ENCODE results near the gene THRB. TPM values are rescaled to one million over a fixed set of nuclear protein-coding genes. Genes with fewer than 3 reads are reported as not detected.

Gene THRB
- total RNA-seq, 1 donor from 2014 or later, result 42.4 TPM

DNA sequence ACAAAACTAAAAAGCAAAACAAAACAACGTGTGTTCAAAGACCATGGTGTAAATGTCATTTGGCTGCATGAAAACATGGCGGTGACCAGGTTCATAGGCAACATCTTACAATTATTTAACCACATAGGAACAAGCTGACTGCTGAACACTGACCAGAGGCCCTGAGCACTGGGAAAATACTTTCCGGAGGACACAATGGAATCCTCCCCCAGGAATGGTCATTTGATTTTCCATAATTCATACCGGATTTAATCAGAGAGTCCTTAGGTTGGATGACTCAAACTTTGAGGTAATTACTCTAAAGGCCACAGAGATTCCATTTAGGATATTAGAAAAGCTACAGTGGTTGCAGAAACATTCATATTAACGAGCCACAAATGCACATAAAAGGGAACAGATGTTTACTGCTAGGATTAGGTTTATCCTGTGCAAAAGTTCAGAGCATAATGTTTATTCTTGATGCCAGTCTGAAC is 294.8 kb downstream of the THRB start:
- FAIRE-seq (no peak), DNase-seq (ENCODE audit: low spot score in 2 of 2) (no peak)

DNA sequence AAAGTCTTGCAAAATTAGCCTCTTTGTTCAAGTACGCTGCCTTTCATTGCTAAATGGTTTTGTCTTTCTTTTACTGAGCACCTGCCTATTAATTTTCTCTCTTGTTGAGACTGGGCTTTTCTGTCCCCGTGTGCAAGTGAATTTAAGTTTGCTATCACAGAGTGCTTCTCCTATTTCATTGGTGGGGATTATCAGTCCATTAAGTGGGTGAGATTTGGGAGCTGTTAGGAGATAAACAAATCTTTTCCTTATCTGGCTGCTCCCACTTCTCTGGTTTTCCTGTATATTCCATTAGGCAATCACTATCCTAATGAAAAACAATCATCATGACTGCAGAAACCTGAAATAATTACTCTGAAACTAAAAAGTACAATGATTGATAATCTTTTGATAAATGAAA is 295.4 kb downstream of the THRB start:
- FAIRE-seq (no peak), DNase-seq (ENCODE audit: low spot score in 2 of 2) (no peak)

DNA sequence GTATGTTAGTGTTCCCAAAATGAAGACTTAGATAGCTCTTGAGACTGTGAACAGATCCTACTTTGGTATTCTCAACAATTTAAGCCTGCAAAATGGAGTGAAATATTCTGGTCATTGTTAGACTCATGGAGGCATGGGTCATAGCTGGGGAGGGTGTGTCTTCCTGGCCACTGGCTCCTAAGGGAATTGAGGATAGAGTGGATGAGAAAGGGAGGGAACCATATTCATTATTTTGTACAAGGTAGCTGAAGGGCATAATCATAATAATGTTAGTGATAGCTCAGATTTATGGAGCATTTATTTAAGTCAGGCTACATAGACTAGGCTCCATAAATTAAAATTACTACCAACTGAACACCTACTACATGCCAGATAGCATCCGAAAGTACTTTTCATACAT is 295.9 kb downstream of the THRB start:
- DNase-seq (ENCODE audit: low spot score in 2 of 2), result no peak
- FAIRE-seq, result no peak

DNA sequence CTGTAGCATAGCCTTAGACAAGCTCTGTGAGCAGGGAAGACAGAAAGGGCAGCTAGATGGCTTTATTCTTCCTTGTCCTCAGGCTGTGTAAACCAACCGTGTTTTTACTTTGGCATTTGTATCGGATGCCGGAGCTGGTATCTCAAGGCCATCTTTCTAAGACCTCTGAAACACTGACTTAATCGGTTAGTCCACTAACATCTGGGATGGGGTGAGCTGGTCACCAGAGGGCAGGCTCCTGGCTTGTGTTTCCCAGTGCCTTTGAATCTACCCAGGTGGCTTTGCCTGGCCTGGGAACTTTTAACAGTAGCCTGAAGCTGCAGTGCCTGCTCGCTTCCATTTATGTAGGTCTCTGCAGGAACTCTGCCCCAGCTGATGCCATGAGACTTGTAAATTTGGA is 296.8 kb downstream of the THRB start:
- no peak for DNase-seq (ENCODE audit: low spot score in 2 of 2)
- FAIRE-seq, result no peak

DNA sequence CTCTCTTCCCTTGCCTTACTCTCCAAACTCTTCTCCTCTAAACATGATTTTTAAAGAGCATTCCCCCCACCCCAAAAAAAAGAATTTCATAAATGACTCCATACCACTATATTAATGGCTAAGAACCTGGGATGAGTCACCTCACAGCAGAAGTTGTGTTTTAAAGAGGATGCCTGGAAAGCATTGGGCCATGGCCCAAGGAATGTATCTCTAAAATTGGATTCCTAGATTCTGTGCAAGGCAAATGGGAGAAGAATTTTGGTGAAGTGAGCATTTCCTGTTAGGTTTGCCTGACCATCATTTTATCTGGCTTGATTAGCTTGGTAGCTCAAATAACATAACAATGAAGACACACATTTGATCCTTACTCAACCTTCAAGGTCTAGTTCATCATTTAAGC is 298.1 kb downstream of the THRB start:
- FAIRE-seq, result no peak
- no peak for DNase-seq (ENCODE audit: low spot score in 2 of 2)

DNA sequence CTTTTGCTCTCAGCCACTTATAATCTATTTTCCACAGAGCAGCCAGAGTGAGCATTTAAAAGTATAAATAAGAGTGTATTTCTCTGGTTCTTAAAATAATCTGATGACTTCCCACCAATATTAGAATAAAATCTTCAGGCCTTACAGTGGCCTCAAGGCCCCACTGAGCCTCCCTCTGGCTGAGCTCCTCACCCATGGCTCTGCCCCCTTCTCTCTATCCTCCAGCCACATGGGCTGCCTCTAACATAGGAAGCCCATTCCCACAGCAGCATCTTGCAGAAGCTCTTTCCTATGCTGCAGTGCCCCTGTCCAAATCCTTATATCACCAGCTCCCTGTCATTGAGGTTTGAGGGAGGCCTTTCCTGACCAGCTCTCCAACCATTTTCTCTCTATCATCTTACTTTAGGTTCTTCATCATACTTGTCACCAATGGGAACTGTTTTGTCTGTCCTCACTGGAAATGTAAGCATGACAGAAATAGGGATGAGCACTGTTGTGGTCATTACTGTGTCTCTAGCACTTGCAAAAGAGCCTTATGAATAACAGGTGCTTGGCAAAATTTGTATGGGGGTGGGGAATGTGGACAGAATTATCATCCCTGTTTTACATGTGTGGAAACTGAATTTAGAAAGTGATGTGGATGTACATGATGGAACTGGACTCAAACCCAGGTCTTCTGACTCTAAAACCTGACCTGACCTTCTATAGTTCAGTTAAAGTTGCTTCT is 299.0 kb downstream of the THRB start:
- FAIRE-seq (no peak), DNase-seq (ENCODE audit: low spot score in 2 of 2) (no peak)

DNA sequence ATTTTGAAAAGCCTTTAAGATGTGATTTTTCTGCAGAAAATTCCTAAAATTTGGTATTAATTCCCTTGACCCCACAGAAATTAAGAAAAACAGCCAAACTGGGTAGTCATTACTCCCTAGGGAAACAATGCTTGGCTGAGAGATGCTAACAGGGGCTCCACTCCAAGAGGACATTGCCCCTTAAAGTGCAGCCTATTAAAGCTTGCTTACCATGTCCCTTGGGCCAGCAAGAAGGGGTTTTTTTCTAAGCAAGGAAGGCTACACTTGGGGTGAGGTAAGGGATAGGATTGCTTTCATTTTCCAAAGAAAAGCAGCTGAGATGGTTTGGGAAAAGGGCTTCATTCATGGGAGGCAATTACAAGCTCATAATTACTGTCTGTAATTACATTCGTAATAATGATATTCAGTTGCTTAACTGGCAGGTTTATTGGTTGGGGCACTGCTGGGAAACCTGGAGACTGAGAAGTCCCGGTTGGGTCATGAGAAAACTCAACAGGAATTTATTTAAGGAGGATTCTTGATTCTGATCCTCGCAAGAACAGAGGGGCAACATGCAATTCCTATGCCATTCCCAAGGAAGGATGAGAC is 302.1 kb downstream of the THRB start:
- FAIRE-seq, result no peak
- DNase-seq (ENCODE audit: low spot score in 2 of 2), result no peak

DNA sequence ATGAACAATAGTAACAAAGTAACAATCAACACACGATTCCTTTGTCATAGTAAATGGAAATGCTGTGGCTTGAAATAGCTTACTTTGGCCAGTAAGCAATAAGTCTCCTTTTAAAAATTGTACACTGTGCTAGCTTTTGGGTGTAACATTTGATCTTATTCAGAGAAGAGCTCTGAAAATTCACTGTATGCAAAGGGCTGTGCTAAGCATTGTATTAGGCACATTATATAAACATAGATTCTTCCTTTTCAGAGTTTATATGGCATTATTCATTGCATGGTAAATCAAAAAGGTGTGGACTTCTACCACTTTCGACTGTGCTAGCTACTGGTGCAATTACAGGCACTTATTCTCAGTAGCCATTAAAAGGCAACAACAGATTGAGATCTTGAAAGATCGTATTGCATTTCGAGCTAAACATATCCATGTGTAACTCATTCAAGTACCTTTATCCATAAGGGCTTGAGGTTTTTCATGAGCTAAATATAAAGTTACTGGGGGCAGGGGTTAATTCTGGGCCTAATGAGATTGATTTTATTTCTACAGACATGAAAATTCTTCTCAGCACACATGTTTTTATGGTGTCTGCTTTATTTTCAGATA is 302.7 kb downstream of the THRB start:
- no peak for DNase-seq (ENCODE audit: low spot score in 2 of 2)
- no peak for FAIRE-seq

DNA sequence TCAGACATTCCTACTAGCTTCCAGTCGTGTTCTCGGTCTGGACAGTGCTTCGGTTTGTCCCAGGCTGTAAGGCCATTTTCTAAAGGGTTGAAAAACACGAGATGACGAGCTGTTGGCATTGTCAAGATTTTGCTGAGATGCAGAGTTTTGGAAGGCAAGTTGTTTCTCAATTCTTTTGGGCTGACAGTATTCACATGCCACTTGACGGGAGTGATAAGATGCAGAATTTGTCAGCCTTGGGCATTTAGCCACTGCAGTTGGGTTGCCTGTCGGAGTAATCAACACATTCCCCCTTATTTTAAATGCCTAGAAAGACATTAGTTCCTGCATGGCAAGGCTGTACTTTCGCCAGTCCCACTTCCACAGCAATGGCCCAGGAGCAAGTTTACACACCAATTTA is 304.4 kb downstream of the THRB start:
- no peak for DNase-seq (ENCODE audit: low spot score in 2 of 2)
- no peak for FAIRE-seq

DNA sequence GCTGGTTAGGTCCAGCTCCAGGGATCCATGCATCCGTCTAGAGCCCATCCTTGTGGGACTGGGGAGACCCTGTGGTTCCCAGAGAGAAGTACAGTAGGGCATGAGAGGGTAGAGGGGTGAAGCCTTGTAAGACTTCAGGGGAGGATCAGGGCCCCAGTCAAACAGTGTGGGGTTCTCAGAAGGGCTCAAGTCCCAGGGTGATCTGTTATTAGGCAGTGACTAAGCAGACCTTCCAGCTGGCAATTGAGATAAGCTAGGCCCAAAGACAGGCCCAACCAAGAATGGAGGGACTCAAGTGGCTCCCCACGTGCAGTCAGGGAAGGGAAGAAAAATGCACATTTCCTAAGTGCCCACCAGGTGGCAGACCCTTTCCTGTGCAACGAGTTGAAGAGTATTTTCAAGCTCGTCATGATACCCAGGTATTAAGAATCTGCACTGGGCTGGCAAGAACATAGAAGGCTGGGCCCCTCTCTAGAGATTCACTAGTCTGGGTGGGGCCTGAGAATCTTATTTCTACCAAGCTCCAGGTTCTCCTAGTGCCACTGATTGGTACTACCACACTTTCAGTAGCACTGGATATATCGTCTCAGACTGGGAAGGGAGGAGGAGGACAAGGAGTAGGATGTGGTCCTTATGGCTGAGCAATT is 308.8 kb downstream of the THRB start:
- peak; percentile 3 to 8 for DNase-seq (ENCODE audit: low spot score in 2 of 2)
- FAIRE-seq, result no peak

DNA sequence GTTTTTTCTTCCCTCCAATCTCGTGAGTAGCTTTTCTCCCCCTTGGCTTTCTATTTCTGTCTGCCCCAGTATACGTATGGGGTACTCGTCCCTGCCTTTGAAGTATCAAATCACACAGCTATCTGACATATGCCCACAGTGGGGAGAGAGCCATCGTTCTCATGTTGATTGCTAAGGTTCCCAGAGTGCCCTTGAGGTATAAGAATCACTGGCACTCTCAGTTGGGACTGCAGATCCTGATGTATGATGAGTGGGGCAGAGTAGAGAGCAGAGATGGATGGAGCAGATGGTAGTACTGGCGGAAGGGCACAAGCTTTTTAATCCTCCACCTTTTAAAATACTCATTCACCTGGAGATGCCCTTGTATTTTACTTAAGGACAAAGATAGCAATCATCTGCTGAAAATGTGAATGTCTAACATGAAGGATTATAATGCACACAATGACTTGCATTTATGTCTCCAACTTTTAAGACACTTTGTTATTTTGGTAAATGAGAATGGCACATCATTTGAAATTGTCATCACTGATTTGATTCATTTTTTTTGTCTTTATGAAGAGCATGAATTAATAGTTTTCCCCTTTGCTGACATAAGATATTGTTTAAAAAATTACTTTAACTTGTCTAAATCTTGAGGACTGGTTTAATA is 310.0 kb downstream of the THRB start:
- no peak for FAIRE-seq
- DNase-seq (ENCODE audit: low spot score in 2 of 2), result no peak

DNA sequence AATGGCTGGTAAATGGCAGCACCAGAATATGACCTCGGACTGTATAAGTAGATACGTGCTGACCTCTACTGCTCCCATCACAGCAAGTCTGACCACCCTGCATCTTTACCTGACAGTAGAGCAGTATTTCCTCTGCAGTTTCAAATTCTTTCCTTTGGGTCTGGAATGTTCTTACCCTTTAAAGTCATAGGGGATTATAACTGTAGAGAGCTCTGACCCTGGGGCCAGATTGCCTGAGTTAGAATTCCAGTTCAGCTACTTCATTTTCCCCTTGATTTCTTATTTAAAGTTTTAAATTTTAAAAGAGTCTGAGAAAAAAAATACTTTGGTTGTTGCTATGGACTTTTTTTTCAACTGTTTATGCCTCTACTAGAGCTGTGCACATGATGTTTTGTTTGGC is 311.9 kb downstream of the THRB start:
- no peak for DNase-seq (ENCODE audit: low spot score in 2 of 2)
- FAIRE-seq, result no peak

DNA sequence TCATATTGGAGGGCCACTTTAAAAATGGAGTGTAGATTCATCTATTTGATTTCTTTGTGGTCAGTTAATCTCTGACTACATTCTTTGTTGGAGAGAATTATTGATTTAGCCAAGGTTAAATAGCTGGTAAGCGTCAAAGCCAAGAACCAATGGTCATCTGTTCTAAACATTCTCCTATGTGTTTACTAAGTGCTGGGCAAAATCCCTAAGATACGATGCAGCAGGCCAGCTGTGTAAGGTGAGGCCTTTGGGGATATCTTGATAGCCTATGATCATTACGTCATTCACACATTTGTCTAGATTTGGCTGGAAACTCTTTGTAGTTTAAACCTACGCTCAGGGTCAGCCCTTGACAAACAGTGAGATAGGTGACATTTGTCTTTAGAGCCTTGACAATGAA is 313.4 kb downstream of the THRB start:
- no peak for FAIRE-seq

DNA sequence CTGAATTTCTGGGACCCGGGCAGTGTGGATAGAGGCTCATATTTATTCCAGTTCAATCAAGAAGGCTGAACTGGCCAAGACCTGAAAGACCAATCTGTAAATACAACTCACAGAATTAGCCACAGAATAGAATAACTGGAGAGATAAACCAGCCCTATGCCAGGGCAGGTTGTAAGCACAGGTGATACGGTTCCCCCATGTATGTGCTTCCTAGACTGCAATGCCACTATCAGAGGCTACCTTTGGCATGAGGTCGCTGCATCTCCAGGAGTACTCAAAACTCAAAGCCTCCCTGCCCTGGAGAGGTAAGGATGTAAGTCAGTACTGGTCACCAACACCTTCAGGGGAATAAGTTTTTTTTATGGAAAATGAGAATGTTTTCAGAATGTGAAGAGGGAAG is 314.0 kb downstream of the THRB start:
- no peak for FAIRE-seq

More for the DNA sequence above, 313.4 kb downstream of the THRB start:
- no peak for DNase-seq (ENCODE audit: low spot score in 2 of 2)

DNA sequence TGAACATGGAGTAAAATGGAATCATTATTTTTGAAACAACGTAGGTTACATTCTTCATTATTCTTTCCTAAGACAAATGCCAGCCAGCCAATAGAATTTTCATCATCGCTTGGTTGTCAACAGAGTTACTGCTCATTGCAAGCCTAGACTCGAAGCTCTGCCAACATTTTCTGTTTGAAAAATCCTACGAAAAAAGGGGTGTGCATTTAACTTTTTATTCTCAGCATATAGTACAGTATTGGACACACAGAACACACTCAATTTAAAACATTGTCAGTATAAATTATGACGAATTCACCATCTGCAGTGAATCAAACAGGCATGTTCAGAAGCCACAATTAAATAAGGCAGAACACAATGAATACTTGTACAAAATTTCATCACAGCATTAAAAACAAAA is 317.4 kb downstream of the THRB start:
- DNase-seq (ENCODE audit: low spot score in 2 of 2) (no peak), FAIRE-seq (no peak)

More for the DNA sequence above, 314.0 kb downstream of the THRB start:
- no peak for DNase-seq (ENCODE audit: low spot score in 2 of 2)

DNA sequence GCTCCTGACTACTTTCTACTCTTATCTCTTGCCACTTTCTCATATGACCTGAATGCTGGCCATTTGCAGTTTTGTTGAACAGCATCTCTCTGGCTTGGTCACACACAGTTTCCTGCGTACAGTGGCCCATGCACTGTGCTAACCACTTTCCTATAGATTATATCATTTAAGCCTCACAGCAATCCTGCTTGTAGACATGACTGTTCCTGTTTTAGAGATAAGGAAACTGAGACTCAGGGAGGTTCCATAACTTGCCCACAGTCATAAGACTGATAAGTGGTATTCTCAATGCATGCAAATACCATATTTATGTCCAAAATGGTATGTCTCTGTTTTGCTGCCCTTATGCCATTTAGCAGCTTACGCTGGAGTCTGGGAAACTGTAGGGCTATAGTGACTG is 320.0 kb downstream of the THRB start:
- DNase-seq (ENCODE audit: low spot score in 2 of 2) (no peak), FAIRE-seq (no peak)

DNA sequence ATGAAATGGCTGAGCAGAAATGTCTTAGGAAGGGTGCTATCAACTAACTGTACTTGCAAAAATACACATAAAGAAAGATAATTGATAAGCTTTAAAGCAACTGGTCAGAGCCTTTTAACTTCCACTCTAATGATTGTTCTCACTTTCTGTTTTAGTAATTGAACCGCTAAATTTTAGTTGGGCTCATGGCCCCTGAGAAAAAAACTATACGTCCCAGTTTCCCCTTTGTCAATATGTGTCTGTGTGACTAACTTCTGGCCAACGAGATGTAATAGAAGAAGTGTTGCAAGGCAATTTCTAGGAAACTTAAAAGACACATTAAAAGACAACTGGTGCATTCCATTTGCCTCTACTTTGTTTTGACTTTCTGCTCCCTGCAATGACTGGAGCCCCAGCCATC is 325.7 kb downstream of the THRB start:
- FAIRE-seq, result no peak
- no peak for DNase-seq (ENCODE audit: low spot score in 2 of 2)

DNA sequence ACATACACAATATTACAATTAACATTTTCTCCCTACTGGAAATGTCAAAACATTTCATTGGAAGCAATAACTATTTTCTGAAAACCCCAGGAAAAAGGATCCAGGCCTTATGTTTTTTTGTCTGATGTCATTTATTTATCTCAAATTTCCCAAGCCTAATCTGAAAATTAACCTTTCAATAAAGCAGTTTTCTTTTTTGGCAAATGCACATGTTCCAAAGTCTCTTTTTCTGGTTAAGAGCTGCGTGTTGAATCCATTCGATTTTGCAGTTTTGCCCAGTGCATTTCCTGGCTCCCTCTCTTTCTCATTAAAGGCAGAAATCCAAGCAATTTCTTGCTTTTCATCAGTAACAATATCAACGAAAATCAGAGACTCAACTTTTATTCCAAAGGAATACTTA is 327.2 kb downstream of the THRB start:
- no peak for FAIRE-seq
- no peak for DNase-seq (ENCODE audit: low spot score in 2 of 2)

DNA sequence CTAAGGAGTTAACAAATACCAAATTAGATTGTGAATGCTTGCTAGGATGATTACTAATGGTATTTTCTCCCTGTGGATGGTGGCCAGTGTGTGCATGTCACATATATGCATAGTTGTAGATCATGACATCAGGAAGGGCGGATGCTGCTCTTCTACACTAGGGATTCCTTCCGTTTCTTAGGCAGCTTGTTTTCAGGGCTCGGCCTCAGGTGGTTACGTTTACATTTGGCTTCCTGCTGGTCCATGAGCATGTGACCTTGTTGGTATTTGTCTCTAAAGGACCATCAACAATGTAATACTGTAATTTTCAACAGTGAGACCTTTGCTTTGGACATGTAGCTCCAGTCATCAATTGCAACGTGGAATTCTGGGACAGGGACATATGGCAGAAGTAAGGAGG is 328.1 kb downstream of the THRB start:
- no peak for DNase-seq (ENCODE audit: low spot score in 2 of 2)
- no peak for FAIRE-seq

DNA sequence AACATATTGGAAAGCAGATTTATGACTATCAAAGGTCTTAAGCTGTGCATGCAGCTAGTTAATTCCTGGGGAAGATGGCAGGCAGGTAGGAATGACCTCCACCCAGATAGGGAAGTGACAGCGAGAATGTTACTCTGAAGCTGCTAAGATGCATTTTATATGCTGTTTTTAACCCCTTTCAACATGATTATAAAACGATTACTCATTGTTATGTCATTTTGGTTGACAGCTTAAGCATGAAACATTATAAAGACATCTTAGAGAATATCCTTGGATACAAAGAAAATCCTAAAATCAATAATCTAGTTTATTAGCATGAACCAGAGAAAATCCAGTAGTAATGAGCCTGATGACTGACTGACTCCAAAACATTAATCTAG is 329.1 kb downstream of the THRB start:
- FAIRE-seq (no peak), DNase-seq (ENCODE audit: low spot score in 2 of 2) (no peak)

DNA sequence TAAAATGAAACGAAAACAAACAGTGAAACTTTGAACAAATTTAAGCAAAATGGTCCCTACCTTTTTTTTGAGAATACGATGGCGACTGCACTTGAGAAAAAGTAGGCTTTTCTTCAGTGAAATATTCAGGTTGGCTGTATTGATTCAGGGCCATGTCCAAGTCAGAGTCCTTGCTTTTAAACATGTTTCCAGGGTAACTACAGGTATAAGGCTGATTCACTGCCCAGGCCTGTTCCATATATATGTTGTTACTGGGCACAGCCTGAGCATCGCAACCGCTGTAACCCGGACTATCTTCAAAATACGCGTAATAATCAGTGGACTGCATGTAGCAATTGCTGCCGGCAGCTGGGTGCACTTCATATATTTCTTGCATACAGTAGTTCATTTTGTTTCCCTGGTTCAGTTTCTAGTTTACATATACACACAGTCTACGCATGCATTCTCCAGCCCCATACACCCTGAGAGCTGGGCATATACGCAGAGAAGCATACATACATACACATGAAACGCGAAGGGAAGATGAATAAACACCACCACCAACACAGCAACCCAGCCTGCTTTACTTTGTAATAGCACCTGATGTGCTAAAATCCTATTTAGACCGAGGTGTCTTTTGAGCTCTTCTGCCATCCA is 329.6 kb downstream of the THRB start:
- DNase-seq (ENCODE audit: low spot score in 2 of 2) (no peak), FAIRE-seq (no peak)
